SK-N-SH treated with all-trans-retinoic acid at 6 μM for 48 hours (cell line): ENCODE data around the gene RNF125.

Experiments used
- ATAC-seq: fragments of 200-7000 bp; cut with Tn5 transposase; 3 replicates; pipeline ENCODE4 v1.9.1; 2020; ENCODE audit warnings: mild to moderate bottlenecking, moderate library complexity
- ARNTL ChIP-seq: fragments of 450-650 bp; formaldehyde crosslinking; IDR thresholded peaks from 2 replicates; pipeline ENCODE4 v1.5.0; 2020; ENCODE audit warnings: low read depth, mild to moderate bottlenecking, moderate library complexity, borderline replicate concordance
- BACH2 ChIP-seq: fragments of 250-450 bp; sonication (Bioruptor Pico); IDR thresholded peaks from 2 replicates; pipeline ENCODE4 v1.9.0; 2021; ENCODE audit warnings: mild to moderate bottlenecking, borderline replicate concordance
- CSDC2 ChIP-seq: fragments of 250-450 bp; sonication (Bioruptor Pico); IDR thresholded peaks from 2 replicates; pipeline ENCODE4 v1.5.0; 2020; ENCODE audit warnings: mild to moderate bottlenecking, moderate library complexity
- CSRNP3 ChIP-seq: fragments of 250-450 bp; sonication (Bioruptor Pico); IDR thresholded peaks from 2 replicates; pipeline ENCODE4 v1.5.1; 2021; ENCODE audit warnings: mild to moderate bottlenecking, moderate library complexity
- ESRRG ChIP-seq: fragments of 250-450 bp; sonication (Bioruptor Pico); IDR thresholded peaks from 2 replicates; pipeline ENCODE4 v1.6.1; 2021; ENCODE audit warnings: mild to moderate bottlenecking
- GLIS3 ChIP-seq: fragments of 250-450 bp; sonication (Bioruptor Pico); IDR thresholded peaks from 2 replicates; pipeline ENCODE4 v1.5.0; 2020; ENCODE audit warnings: mild to moderate bottlenecking, moderate library complexity
- OSR1 ChIP-seq: fragments of 250-450 bp; sonication (Bioruptor Pico); IDR thresholded peaks from 2 replicates; pipeline ENCODE4 v1.8.0; 2022; ENCODE audit warnings: moderate library complexity, mild to moderate bottlenecking, inconsistent platforms
- PATZ1 ChIP-seq: fragments of 250-450 bp; sonication (Bioruptor Pico); IDR thresholded peaks from 2 replicates; pipeline ENCODE4 v1.8.0; 2020; ENCODE audit warnings: mild to moderate bottlenecking, moderate library complexity, borderline replicate concordance
- PPARA ChIP-seq: fragments of 250-450 bp; sonication (Bioruptor Pico); IDR thresholded peaks from 2 replicates; pipeline ENCODE4 v1.5.0; 2020; ENCODE audit warnings: mild to moderate bottlenecking, borderline replicate concordance
- RARB ChIP-seq: fragments of 250-450 bp; sonication (Bioruptor Pico); IDR thresholded peaks from 2 replicates; pipeline ENCODE4 v1.8.0; 2021; ENCODE audit warnings: mild to moderate bottlenecking, moderate library complexity
- SNAI2 ChIP-seq: fragments of 250-450 bp; sonication (Bioruptor Pico); IDR thresholded peaks from 2 replicates; pipeline ENCODE4 v1.5.0; 2020; ENCODE audit warnings: mild to moderate bottlenecking, moderate library complexity
- TCF4 ChIP-seq: fragments of 250-450 bp; sonication (Bioruptor Pico); IDR thresholded peaks from 2 replicates; pipeline ENCODE4 v1.8.0; 2021; ENCODE audit warnings: mild to moderate bottlenecking, moderate library complexity, borderline replicate concordance
- TOX ChIP-seq: fragments of 250-450 bp; sonication (Bioruptor Pico); IDR thresholded peaks from 2 replicates; pipeline ENCODE4 v1.8.0; 2021; ENCODE audit warnings: mild to moderate bottlenecking, moderate library complexity, borderline replicate concordance
- ZFP3 ChIP-seq: fragments of 250-450 bp; sonication (Bioruptor Pico); IDR thresholded peaks from 2 replicates; pipeline ENCODE4 v1.5.0; 2020; ENCODE audit warnings: mild to moderate bottlenecking, moderate library complexity
- ZNF565 ChIP-seq: fragments of 450-650 bp; formaldehyde crosslinking; conservative IDR thresholded peaks from 2 replicates; pipeline ENCODE4 v1.5.0; 2020; ENCODE audit warnings: low read depth, mild to moderate bottlenecking, moderate library complexity
- ZNF70 ChIP-seq: fragments of 450-650 bp; formaldehyde crosslinking; IDR thresholded peaks from 2 replicates; pipeline ENCODE4 v1.5.0; 2020; ENCODE audit warnings: mild to moderate bottlenecking, moderate library complexity
- ZNF8 ChIP-seq: fragments of 450-650 bp; formaldehyde crosslinking; IDR thresholded peaks from 2 replicates; pipeline ENCODE4 v1.5.0; 2020; ENCODE audit warnings: mild to moderate bottlenecking, moderate library complexity
- TF ChIP-seq, protein P1 (sequence below): fragments of 250-450 bp; sonication (Bioruptor Pico); IDR thresholded peaks from 2 replicates; pipeline ENCODE4 v1.8.0; 2021; ENCODE audit warnings: low read depth, mild to moderate bottlenecking, moderate library complexity, borderline replicate concordance
- TF ChIP-seq, protein P2 (sequence below): fragments of 250-450 bp; sonication (Bioruptor Pico); IDR thresholded peaks from 2 replicates; pipeline ENCODE4 v1.5.0; 2020; ENCODE audit warnings: mild to moderate bottlenecking, moderate library complexity

RNF125 gene

DNA sequence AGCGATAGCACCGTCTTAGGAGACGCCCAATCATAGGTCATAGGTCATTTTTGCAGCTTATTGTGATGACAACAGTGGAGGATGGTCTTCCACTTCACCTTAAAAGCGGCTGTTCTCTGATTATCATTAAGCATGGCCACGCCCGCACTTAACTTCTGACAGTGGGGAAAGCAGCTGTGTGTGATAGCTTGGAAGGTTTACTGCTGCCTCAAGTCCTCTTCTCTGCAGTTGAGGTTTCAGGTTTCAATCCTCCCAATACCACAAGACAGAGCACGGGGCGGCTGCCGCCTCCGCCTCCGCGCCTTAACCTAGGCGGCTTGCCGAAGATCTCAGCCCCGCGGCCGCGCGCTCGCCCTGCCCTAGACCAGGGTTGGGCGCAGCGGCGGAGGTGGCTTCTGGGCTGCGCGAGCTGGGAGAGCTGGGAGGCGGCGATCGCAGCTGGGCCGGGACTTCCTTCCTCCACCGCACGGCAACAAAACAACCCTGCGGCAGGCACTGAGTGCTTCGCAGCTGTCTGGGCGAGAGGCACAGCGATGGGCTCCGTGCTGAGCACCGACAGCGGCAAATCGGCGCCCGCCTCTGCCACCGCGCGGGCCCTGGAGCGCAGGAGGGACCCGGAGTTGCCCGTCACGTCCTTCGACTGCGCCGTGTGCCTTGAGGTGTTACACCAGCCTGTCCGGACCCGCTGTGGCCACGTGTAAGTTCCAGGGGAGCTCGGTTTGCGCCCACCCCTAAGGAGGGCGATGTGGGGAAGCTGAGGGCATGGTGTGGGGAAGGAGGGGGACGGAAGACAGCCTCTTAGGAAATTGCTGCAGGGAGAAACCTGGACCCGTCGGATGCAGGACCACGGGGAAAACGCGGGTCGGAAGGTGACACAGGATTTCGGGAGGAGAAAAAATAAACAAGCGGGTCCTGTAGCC, at the start of gene RNF125:
TSS of gene RNF125 (plus strand) at position 495 of the 920 bp plus-strand sequence. CDS start at position 534, 39 bp downstream.
- TF ChIP-seq RARB (CRISPR knock-in tag): no peak
- peak; percentile 92 for ATAC-seq

DNA sequence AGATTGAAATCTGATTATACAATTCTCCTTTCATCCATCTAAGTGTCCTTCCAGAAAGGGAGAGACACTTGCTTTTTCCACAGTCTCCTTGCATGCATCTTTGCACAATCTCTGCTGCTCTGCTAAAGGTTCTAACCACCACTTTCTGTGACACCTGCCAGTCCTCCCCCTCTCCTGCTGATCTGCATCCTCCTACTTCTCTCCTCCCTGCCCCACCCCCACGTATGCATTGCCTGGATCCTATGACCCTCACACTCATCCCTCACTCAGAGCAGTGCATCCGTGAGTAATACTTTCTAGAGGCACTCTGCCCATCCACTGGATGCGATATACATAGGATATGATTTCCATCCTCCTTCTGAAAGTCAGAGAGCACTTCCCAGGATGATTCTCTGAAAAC, 48.0 kb upstream of the RNF125 start:
- no peak for ATAC-seq
- TF ChIP-seq ZNF8 (CRISPR knock-in tag) (no peak), BACH2 (CRISPR knock-in tag) (no peak), PPARA (CRISPR knock-in tag) (no peak), SNAI2 (CRISPR knock-in tag) (no peak)

GRCh38 chr18:31973929-31974546, 44.6 kb upstream of the RNF125 start:
- TF ChIP-seq ZFP3 (CRISPR knock-in tag) (no peak), ZNF565 (CRISPR knock-in tag) (no peak), TCF4 (CRISPR knock-in tag) (no peak), GLIS3 (no peak), ESRRG (no peak)
- ATAC-seq: no peak

- TF ChIP-seq PATZ1 (no peak), RARB (CRISPR knock-in tag) (no peak), ZNF70 (no peak), ZFP3 (CRISPR knock-in tag) (no peak), GLIS3 (no peak), OSR1 (no peak), TOX (CRISPR knock-in tag) (no peak), ARNTL (CRISPR knock-in tag) (no peak), ZNF565 (CRISPR knock-in tag) (no peak), TCF4 (CRISPR knock-in tag) (no peak), CSDC2 (no peak), CSRNP3 (CRISPR knock-in tag) (no peak)
- TF ChIP-seq, protein P1, sequence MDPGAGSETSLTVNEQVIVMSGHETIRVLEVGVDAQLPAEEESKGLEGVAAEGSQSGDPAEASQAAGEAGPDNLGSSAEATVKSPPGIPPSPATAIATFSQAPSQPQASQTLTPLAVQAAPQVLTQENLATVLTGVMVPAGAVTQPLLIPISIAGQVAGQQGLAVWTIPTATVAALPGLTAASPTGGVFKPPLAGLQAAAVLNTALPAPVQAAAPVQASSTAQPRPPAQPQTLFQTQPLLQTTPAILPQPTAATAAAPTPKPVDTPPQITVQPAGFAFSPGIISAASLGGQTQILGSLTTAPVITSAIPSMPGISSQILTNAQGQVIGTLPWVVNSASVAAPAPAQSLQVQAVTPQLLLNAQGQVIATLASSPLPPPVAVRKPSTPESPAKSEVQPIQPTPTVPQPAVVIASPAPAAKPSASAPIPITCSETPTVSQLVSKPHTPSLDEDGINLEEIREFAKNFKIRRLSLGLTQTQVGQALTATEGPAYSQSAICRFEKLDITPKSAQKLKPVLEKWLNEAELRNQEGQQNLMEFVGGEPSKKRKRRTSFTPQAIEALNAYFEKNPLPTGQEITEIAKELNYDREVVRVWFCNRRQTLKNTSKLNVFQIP (CRISPR knock-in tag): no peak
- TF ChIP-seq, protein P2, sequence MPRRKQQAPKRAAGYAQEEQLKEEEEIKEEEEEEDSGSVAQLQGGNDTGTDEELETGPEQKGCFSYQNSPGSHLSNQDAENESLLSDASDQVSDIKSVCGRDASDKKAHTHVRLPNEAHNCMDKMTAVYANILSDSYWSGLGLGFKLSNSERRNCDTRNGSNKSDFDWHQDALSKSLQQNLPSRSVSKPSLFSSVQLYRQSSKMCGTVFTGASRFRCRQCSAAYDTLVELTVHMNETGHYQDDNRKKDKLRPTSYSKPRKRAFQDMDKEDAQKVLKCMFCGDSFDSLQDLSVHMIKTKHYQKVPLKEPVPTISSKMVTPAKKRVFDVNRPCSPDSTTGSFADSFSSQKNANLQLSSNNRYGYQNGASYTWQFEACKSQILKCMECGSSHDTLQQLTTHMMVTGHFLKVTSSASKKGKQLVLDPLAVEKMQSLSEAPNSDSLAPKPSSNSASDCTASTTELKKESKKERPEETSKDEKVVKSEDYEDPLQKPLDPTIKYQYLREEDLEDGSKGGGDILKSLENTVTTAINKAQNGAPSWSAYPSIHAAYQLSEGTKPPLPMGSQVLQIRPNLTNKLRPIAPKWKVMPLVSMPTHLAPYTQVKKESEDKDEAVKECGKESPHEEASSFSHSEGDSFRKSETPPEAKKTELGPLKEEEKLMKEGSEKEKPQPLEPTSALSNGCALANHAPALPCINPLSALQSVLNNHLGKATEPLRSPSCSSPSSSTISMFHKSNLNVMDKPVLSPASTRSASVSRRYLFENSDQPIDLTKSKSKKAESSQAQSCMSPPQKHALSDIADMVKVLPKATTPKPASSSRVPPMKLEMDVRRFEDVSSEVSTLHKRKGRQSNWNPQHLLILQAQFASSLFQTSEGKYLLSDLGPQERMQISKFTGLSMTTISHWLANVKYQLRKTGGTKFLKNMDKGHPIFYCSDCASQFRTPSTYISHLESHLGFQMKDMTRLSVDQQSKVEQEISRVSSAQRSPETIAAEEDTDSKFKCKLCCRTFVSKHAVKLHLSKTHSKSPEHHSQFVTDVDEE (CRISPR knock-in tag): no peak
- no peak for ATAC-seq
These were observed 42.4 kb upstream of the RNF125 start for GRCh38 chr18:31976242-31976641.
